ENCODE measurements around the gene PARD3. TPM values are rescaled to one million over a fixed set of nuclear protein-coding genes. Genes with fewer than 3 reads are reported as not detected.

The PARD3 gene
- total RNA-seq, 4 donors from 2014 or later, result 42.6 to 63.6 (median 55.2) TPM

GRCh38 chr10:34337917-34338316 lies 477.2 kb downstream of the PARD3 start:
- peaks cover 0 to 3% (median 0%) of the 10 kb centered on the region in 3 donors for H3K36me3 ChIP-seq
- 62 to 84% methylated on average over 3 of the region's 3 CpGs for WGBS, 2 donors
- H3K4me1 ChIP-seq, result peaks cover 0 to 14% (median 0%) of the 10 kb centered on the region in 4 donors
- no peak overlapping the region for H3K4me3 ChIP-seq
- no peak overlapping the region for H3K27ac ChIP-seq
- no peaks in the 10 kb centered on the region for H3K27me3 ChIP-seq
- DNase-seq (ENCODE audit: low spot score in 2 of 2), result no peak
- H3K9me3 ChIP-seq, result no peaks in the 10 kb centered on the region
- no peak for TF ChIP-seq POLR2A (IDR thresholded peaks at IDR 0.05)
- TF ChIP-seq, protein P1, sequence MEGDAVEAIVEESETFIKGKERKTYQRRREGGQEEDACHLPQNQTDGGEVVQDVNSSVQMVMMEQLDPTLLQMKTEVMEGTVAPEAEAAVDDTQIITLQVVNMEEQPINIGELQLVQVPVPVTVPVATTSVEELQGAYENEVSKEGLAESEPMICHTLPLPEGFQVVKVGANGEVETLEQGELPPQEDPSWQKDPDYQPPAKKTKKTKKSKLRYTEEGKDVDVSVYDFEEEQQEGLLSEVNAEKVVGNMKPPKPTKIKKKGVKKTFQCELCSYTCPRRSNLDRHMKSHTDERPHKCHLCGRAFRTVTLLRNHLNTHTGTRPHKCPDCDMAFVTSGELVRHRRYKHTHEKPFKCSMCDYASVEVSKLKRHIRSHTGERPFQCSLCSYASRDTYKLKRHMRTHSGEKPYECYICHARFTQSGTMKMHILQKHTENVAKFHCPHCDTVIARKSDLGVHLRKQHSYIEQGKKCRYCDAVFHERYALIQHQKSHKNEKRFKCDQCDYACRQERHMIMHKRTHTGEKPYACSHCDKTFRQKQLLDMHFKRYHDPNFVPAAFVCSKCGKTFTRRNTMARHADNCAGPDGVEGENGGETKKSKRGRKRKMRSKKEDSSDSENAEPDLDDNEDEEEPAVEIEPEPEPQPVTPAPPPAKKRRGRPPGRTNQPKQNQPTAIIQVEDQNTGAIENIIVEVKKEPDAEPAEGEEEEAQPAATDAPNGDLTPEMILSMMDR (IDR thresholded peaks at IDR 0.05), result no peak
- TF ChIP-seq EP300 (IDR thresholded peaks at IDR 0.05), result no peak

- peaks cover 0 to 7% (median 3%) of the 10 kb centered on the region in 3 donors for H3K36me3 ChIP-seq
- no peaks in the 10 kb centered on the region for H3K27me3 ChIP-seq
- H3K27ac ChIP-seq, result no peak overlapping the region
- 95 to 96% methylated on average over 5 of the region's 5 CpGs for WGBS, 2 donors
- TF ChIP-seq POLR2A (IDR thresholded peaks at IDR 0.05), result no peak
- TF ChIP-seq EP300 (IDR thresholded peaks at IDR 0.05), result no peak
- TF ChIP-seq, protein P1 (IDR thresholded peaks at IDR 0.05), result no peak
- DNase-seq (ENCODE audit: low spot score in 2 of 2), result no peak
- no peak overlapping the region for H3K4me3 ChIP-seq
- H3K4me1 ChIP-seq, result peaks cover 0 to 12% (median 0%) of the 10 kb centered on the region in 4 donors
- no peaks in the 10 kb centered on the region for H3K9me3 ChIP-seq
Observed at GRCh38 chr10:34335960-34336690, 479.0 kb downstream of the PARD3 start.

- no peak overlapping the region for H3K4me3 ChIP-seq
- no peaks in the 10 kb centered on the region for H3K27me3 ChIP-seq
- TF ChIP-seq, protein P1 (IDR thresholded peaks at IDR 0.05), result no peak
- no peak for TF ChIP-seq EP300 (IDR thresholded peaks at IDR 0.05)
- no peaks in the 10 kb centered on the region for H3K9me3 ChIP-seq
- no peak for DNase-seq (ENCODE audit: low spot score in 2 of 2)
- no peaks in the 10 kb centered on the region for H3K4me1 ChIP-seq
- H3K36me3 ChIP-seq, result peaks cover 0 to 18% (median 3%) of the 10 kb centered on the region in 3 donors
- 94 to 97% methylated on average over 4 of the region's 4 CpGs for WGBS, 2 donors
- no peak overlapping the region for H3K27ac ChIP-seq
Observed at GRCh38 chr10:34334908-34335307, 480.2 kb downstream of the PARD3 start.

- 79 to 82% methylated on average over 2 of the region's 2 CpGs for WGBS, 2 donors
Observed at GRCh38 chr10:34333513-34333912, 481.6 kb downstream of the PARD3 start.

GRCh38 chr10:34327184-34327583 lies 487.9 kb downstream of the PARD3 start:
- no peak for TF ChIP-seq POLR2A (IDR thresholded peaks at IDR 0.05)
- TF ChIP-seq, protein P1 (IDR thresholded peaks at IDR 0.05), result no peak
- no peak for TF ChIP-seq EP300 (IDR thresholded peaks at IDR 0.05)
- peaks cover 0 to 45% (median 0%) of the 10 kb centered on the region in 3 donors for H3K36me3 ChIP-seq
- H3K9me3 ChIP-seq, result no peaks in the 10 kb centered on the region
- peaks cover 0 to 10% (median 0%) of the 10 kb centered on the region in 4 donors for H3K4me1 ChIP-seq
- WGBS, 2 donors, result 88 to 94% methylated on average over 4 of the region's 4 CpGs
- H3K27me3 ChIP-seq, result no peaks in the 10 kb centered on the region
- H3K4me3 ChIP-seq, result no peak overlapping the region
- no peak overlapping the region for H3K27ac ChIP-seq
- no peak for DNase-seq (ENCODE audit: low spot score in 2 of 2)

More at GRCh38 chr10:34333513-34333912, 481.6 kb downstream of the PARD3 start:
- no peak overlapping the region for H3K27ac ChIP-seq
- no peaks in the 10 kb centered on the region for H3K27me3 ChIP-seq
- H3K36me3 ChIP-seq, result peaks cover 0 to 18% (median 3%) of the 10 kb centered on the region in 3 donors
- no peak overlapping the region for H3K4me3 ChIP-seq
- DNase-seq (ENCODE audit: low spot score in 2 of 2), result no peak
- H3K9me3 ChIP-seq, result no peaks in the 10 kb centered on the region
- H3K4me1 ChIP-seq, result no peaks in the 10 kb centered on the region
- TF ChIP-seq EP300 (IDR thresholded peaks at IDR 0.05) (no peak), POLR2A (IDR thresholded peaks at IDR 0.05) (no peak)
- TF ChIP-seq, protein P1 (IDR thresholded peaks at IDR 0.05), result no peak
